GM19324 (cell line): ENCODE results near the gene MPPED2.

Source experiments
- ATAC-seq: cut with Tn5 transposase; IDR thresholded peaks from one replicate; pipeline ENCODE4 v1.9.1; 2021; ENCODE audit warnings: mild to moderate bottlenecking, moderate library complexity; ENCODE audit not compliant: unreplicated experiment, low FRiP score

The MPPED2 gene

DNA sequence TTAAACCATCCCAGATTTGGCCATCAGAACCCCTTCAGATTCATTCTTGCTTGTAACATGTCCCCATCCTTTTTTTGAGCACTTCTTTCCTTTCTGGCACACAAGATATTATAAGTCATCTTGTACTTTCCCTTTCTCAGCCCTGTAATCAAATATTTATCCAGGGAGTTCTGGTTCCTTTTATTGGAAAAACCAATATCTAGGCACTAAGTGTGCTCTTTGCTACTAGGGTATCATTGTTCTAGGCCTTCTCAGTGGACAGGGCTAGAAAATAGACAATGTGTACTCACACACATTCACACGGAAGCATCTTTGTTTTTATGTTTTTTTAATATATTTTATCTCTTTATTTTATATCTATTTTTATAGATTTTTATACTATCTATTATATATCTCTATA lies 216.0 kb downstream of the MPPED2 start:
- ATAC-seq, result no peak

DNA sequence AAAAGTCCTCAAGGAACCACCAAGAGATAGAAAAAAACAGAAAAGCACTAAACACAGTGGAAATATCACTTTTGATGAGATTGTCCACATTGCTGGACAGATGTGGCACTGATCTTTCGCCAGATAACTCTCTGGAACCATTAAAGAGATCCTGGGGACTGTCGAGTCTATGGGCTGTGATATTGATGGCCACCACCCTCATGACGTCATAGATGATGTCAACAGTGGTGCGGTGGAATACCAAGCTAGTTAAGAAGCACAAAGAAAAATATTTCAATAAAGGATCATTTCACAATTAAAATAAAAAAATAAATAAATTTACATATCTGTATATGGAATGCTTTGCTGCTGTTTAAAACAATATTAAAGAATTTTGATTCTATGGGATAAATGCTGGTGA lies 217.8 kb downstream of the MPPED2 start:
- no peak for ATAC-seq

DNA sequence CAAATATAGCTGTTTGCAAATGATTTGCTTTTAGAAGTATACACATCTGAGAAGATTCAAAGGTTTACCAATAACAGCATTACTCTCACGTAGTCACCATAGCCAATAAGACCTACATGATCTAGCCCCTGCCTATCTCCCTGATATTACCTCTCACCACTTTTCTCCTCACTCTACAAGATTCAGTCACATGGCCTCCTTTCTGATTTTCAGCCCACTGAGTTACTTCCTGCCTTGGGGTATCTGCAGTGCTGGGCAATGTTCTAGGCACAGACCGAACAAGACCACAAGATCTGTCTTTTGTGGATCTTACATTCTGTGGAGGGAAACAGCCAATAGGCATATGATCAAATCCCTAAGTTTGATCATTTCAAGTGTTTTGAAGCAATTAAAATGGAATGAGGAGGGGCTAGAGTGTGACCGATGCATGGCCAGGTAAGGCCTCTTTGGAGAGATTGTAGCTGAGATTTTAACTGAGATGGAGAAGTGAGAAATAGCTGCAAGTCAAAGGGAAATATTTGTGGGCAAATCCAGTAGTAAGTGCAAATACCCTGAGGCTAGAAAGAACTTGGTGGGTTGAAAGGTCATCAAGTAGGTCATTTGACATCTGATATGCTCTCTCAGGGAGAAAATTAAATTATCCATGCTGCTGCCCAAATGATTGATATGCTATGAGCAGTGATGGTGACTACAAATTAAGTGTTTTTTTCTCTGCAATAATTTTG lies 220.2 kb downstream of the MPPED2 start:
- no peak for ATAC-seq

DNA sequence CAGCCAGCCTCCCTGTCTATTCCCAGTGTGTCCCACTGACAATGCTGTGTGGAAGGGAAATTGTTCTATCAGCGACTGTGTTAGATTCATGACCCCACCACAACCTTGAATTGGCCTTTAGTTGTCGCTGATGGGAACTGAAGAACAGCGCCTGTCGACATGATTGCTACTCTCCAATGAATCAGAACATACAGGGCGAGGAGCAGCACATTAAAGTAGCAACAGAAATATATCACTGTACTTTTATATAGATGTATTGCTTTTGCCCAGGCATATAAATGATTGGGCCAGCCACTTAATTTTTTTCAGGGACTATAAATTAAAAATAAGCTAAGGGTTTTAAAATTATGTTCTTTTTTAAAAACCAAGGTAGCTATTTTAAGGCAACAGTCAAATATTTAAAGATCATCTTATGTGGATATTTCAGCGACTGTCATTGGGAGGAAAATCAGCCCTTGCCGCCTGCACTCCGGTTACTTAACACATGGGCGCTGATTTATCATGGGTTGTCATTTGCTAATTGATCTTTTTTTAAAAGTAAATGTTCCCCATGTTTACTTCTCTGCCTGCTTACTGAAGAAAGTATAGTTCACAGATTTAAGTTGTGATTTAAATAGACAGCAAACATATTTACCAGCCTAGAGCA lies 221.2 kb downstream of the MPPED2 start:
- no peak for ATAC-seq

DNA sequence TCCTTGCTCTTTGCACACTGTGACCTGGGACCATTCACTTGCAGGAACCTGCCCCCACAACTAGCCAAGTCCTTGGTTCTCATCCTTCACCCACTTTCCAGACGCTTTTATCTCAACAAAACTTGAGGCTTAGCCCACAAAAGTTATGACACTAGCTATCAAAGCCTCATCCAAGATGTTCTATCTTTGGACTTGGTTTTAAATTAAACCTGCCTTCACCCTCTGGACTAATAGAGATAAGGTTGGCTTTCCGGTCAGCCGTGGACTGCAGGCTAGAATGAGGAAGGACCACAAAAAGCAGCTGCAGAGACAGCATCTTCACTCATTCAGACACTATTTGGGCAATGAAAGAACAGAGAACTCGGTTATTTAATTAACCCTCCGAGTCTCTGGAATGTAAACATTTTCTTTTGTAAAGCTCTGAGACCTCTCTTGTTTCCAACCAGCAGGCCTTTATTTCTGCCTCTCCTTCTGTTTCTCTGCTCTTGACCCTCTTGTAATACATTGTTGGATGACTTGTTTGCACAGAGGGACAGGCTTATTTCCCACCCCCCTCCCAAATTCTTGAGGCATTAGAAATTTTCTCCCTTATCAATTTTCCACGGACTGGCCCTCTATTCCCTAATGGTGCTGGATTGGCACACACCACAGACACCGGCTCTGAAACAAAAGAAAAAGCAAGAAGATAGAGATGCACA lies 221.9 kb downstream of the MPPED2 start:
- no peak for ATAC-seq

DNA sequence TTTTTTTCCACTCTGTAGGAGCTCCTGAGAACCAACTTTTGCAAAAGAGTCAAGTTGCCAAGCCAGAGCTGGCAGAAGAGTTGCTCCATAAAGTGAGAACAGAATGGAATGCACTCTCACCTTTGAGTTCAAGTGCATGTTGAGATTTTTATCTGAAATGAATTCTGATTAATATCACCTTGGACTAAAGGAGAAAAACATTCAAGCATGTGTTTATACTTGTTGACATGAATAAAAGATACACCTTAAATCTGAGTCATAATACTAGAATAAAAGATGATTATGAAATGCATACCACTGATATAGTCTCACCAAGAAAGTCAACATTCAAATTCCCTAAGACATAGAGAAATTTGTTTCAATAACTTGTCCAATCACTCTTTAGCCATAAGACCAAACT lies 225.4 kb downstream of the MPPED2 start:
- no peak for ATAC-seq
